Liver (tissue), 3 donors: ENCODE results near the gene TARS1.

Source experiments
- EGR1 ChIP-seq, 2 donors: IDR thresholded peaks; 2 replicates each; pipeline ENCODE4 v1.6.1; 2016 to 2018; ENCODE audit warnings: antibody characterized with exemption in 2 of 2, low read depth in 2 of 2
- GABPA ChIP-seq, 2 donors: IDR thresholded peaks in 1 of 2; conservative IDR thresholded peaks in 1 of 2; 2 replicates each; pipeline ENCODE4 v1.6.1; 2016; ENCODE audit warnings: antibody characterized with exemption in 2 of 2, mild to moderate bottlenecking in 1 of 2, moderate library complexity in 1 of 2
- JUND ChIP-seq, 2 donors: IDR thresholded peaks; 2 replicates each; pipeline ENCODE4 v1.6.1; 2016; ENCODE audit warnings: antibody characterized with exemption in 2 of 2
- YY1 ChIP-seq: IDR thresholded peaks from 2 replicates; pipeline ENCODE4 v1.6.1; 2016; ENCODE audit warnings: antibody characterized with exemption, mild to moderate bottlenecking
- TF ChIP-seq, protein P1 (sequence below): IDR thresholded peaks from 2 replicates; pipeline ENCODE4 v1.6.1; 2016; ENCODE audit warnings: antibody characterized with exemption
- TF ChIP-seq, protein P2 (sequence below): fragments of 150-350 bp; IDR thresholded peaks from 2 replicates; pipeline ENCODE4 v1.5.1; 2017; ENCODE audit warnings: improper control_type of control experiment, low read depth, low read length; ENCODE audit not compliant: missing input control
- TF ChIP-seq, protein P3 (sequence below): IDR thresholded peaks from 2 replicates; pipeline ENCODE4 v1.6.1; 2016; ENCODE audit warnings: antibody characterized with exemption, mild to moderate bottlenecking
- TF ChIP-seq, protein P4 (sequence below): IDR thresholded peaks from 2 replicates; pipeline ENCODE4 v1.6.1; 2016; ENCODE audit warnings: antibody characterized with exemption
- donor health status: healthy.
- donor health status: healthy.

DNA sequence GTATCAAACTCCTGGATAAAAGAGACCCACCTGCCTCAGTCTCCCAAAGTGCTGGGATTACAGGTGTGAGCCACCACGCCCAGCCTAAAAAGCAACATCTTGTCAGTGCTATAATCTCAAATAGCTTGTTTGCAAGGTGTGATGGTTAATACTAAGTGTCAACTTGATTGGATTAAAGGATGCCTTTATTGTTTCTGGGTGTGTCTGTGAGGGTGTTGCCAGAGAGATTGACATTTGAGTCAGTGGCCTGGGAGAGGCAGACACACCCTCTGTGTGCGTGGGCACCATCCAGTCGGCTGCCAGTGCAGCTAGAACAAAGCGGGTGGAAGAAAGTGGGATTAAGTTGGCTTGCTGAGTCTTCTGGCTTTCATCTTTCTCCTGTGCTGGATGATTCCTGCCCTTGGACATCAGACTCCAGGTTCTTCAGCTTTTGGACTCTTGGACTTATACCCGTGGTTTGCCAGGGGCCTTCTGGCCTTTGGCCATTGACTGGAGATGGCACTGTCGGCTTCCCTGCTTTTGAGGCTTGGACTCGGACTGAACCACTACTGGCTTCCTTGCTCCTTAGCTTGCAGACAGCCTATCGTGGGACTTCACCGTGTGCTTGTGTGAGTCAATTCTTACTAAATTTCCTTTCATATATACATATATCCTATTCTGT lies 28.1 kb downstream of the TARS1 start:
- TF ChIP-seq, protein P1, sequence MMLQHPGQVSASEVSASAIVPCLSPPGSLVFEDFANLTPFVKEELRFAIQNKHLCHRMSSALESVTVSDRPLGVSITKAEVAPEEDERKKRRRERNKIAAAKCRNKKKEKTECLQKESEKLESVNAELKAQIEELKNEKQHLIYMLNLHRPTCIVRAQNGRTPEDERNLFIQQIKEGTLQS, result no peak
- TF ChIP-seq, protein P2, sequence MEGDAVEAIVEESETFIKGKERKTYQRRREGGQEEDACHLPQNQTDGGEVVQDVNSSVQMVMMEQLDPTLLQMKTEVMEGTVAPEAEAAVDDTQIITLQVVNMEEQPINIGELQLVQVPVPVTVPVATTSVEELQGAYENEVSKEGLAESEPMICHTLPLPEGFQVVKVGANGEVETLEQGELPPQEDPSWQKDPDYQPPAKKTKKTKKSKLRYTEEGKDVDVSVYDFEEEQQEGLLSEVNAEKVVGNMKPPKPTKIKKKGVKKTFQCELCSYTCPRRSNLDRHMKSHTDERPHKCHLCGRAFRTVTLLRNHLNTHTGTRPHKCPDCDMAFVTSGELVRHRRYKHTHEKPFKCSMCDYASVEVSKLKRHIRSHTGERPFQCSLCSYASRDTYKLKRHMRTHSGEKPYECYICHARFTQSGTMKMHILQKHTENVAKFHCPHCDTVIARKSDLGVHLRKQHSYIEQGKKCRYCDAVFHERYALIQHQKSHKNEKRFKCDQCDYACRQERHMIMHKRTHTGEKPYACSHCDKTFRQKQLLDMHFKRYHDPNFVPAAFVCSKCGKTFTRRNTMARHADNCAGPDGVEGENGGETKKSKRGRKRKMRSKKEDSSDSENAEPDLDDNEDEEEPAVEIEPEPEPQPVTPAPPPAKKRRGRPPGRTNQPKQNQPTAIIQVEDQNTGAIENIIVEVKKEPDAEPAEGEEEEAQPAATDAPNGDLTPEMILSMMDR, result no peak
- TF ChIP-seq GABPA (IDR thresholded peaks at IDR 0.05 in 1 of 2, conservative IDR thresholded peaks at IDR 0.05 in 1 of 2) (no peak), EGR1 (IDR thresholded peaks at IDR 0.05; ENCODE audit: low read depth in 2 of 2) (no peak), JUND (IDR thresholded peaks at IDR 0.05) (no peak), YY1 (no peak)
- TF ChIP-seq, protein P3, sequence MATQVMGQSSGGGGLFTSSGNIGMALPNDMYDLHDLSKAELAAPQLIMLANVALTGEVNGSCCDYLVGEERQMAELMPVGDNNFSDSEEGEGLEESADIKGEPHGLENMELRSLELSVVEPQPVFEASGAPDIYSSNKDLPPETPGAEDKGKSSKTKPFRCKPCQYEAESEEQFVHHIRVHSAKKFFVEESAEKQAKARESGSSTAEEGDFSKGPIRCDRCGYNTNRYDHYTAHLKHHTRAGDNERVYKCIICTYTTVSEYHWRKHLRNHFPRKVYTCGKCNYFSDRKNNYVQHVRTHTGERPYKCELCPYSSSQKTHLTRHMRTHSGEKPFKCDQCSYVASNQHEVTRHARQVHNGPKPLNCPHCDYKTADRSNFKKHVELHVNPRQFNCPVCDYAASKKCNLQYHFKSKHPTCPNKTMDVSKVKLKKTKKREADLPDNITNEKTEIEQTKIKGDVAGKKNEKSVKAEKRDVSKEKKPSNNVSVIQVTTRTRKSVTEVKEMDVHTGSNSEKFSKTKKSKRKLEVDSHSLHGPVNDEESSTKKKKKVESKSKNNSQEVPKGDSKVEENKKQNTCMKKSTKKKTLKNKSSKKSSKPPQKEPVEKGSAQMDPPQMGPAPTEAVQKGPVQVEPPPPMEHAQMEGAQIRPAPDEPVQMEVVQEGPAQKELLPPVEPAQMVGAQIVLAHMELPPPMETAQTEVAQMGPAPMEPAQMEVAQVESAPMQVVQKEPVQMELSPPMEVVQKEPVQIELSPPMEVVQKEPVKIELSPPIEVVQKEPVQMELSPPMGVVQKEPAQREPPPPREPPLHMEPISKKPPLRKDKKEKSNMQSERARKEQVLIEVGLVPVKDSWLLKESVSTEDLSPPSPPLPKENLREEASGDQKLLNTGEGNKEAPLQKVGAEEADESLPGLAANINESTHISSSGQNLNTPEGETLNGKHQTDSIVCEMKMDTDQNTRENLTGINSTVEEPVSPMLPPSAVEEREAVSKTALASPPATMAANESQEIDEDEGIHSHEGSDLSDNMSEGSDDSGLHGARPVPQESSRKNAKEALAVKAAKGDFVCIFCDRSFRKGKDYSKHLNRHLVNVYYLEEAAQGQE, result no peak
- TF ChIP-seq, protein P4, sequence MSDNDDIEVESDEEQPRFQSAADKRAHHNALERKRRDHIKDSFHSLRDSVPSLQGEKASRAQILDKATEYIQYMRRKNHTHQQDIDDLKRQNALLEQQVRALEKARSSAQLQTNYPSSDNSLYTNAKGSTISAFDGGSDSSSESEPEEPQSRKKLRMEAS, result no peak
